ENCODE results near the gene H2BK1. TPM values are rescaled to one million over a fixed set of nuclear protein-coding genes. Genes with fewer than 3 reads are reported as not detected.

The H2BK1 gene
- total RNA-seq, 1 experiment from 2014 or later = not detected

- DNase-seq (ENCODE audit: low read depth) = no peak
Observed at GRCh38 chr7:151245360-151246101, 35.2 kb upstream of the H2BK1 start.

- no peak for DNase-seq (ENCODE audit: low read depth)
Observed at GRCh38 chr7:151244841-151245346, 34.6 kb upstream of the H2BK1 start.

GRCh38 chr7:151244196-151244840 lies 34.0 kb upstream of the H2BK1 start:
- peak; percentile 33 for DNase-seq (ENCODE audit: low read depth)

- DNase-seq (ENCODE audit: low read depth) = no peak
Observed at GRCh38 chr7:151243408-151244195, 33.3 kb upstream of the H2BK1 start.

GRCh38 chr7:151243045-151243349 lies 32.7 kb upstream of the H2BK1 start:
- no peak for DNase-seq (ENCODE audit: low read depth)

GRCh38 chr7:151242159-151243044 lies 32.1 kb upstream of the H2BK1 start:
- DNase-seq (ENCODE audit: low read depth) = no peak

- no peak for DNase-seq (ENCODE audit: low read depth)
Observed at GRCh38 chr7:151241755-151242096, 31.4 kb upstream of the H2BK1 start.

- DNase-seq (ENCODE audit: low read depth) = no peak
Observed at GRCh38 chr7:151240942-151241754, 30.9 kb upstream of the H2BK1 start.

GRCh38 chr7:151240536-151240935 lies 30.2 kb upstream of the H2BK1 start:
- no peak for DNase-seq (ENCODE audit: low read depth)

- no peak for DNase-seq (ENCODE audit: low read depth)
Observed at GRCh38 chr7:151239837-151240459, 29.7 kb upstream of the H2BK1 start.

GRCh38 chr7:151238924-151239836 lies 28.9 kb upstream of the H2BK1 start:
- DNase-seq (ENCODE audit: low read depth) = no peak

GRCh38 chr7:151238190-151238810 lies 28.0 kb upstream of the H2BK1 start:
- DNase-seq (ENCODE audit: low read depth) = no peak

- DNase-seq (ENCODE audit: low read depth) = no peak
Observed at GRCh38 chr7:151237244-151238189, 27.2 kb upstream of the H2BK1 start.

- DNase-seq (ENCODE audit: low read depth) = no peak
Observed at GRCh38 chr7:151236406-151236805, 26.1 kb upstream of the H2BK1 start.

GRCh38 chr7:151235091-151235787 lies 25.0 kb upstream of the H2BK1 start:
- DNase-seq (ENCODE audit: low read depth) = no peak

GRCh38 chr7:151233804-151234203 lies 23.5 kb upstream of the H2BK1 start:
- no peak for DNase-seq (ENCODE audit: low read depth)
